Neuronal stem cell (in vitro differentiated cells): ENCODE measurements around the gene UTY.
"Not testable (repeated sequence)": the region's sequence is repeated elsewhere in the genome, so short reads cannot be mapped to it uniquely, and the experiment has no call there.

ENCODE experiments used
- DNase-seq: peaks from one replicate; pipeline ENCODE4 v3.0.0-alpha.2; 2013; ENCODE audit warnings: low spot score
- H2AFZ ChIP-seq: one replicate; pipeline ENCODE4 v1.6.1; 2013; ENCODE audit warnings: mild to moderate bottlenecking, low read length, inconsistent platforms
- H2AK5ac ChIP-seq: 2 replicates; pipeline ENCODE4 v1.6.1; 2013; ENCODE audit warnings: low read depth, mild to moderate bottlenecking, inconsistent platforms, low read length, moderate library complexity, mixed read lengths
- H2BK120ac ChIP-seq: 2 replicates; pipeline ENCODE4 v1.6.1; 2013; ENCODE audit warnings: low read depth, mild to moderate bottlenecking, inconsistent platforms, low read length, moderate library complexity, mixed read lengths
- H2BK12ac ChIP-seq: one replicate; pipeline ENCODE4 v1.6.1; 2013; ENCODE audit warnings: low read length, inconsistent platforms
- H2BK15ac ChIP-seq: 2 replicates; pipeline ENCODE4 v1.6.1; 2013; ENCODE audit warnings: mild to moderate bottlenecking, low read length, inconsistent platforms, mixed read lengths
- H2BK5ac ChIP-seq: one replicate; pipeline ENCODE4 v1.6.1; 2013; ENCODE audit warnings: inconsistent platforms, mild to moderate bottlenecking, low read length, moderate library complexity
- H3K14ac ChIP-seq: one replicate; pipeline ENCODE4 v1.6.1; 2013; ENCODE audit warnings: low read length, inconsistent platforms
- H3K18ac ChIP-seq: 2 replicates; pipeline ENCODE4 v1.6.1; 2013; ENCODE audit warnings: low read length, inconsistent platforms
- H3K23ac ChIP-seq: 2 replicates; pipeline ENCODE4 v1.6.1; 2013; ENCODE audit warnings: low read depth, mild to moderate bottlenecking, mixed read lengths, low read length, inconsistent platforms; ENCODE audit not compliant: poor library complexity
- H3K27ac ChIP-seq: replicated peaks from 3 replicates; pipeline ENCODE4 v1.5.1; 2013; ENCODE audit warnings: low read length, inconsistent platforms
- H3K27me3 ChIP-seq, 3 experiments: 2 replicates each; pipeline ENCODE4 v1.6.1; 2013; ENCODE audit warnings: low read length in 3 of 3, mild to moderate bottlenecking in 2 of 3, inconsistent platforms in 1 of 3, low read depth in 1 of 3, mixed read lengths in 1 of 3, moderate library complexity in 1 of 3; ENCODE audit not compliant: control insufficient read depth in 3 of 3, insufficient read depth in 3 of 3
- H3K36me3 ChIP-seq, 2 donors: replicated peaks in 1 of 2; 2 replicates each; pipeline ENCODE4 v1.6.1; 2013; ENCODE audit warnings: low read length in 2 of 2; ENCODE audit not compliant: control insufficient read depth in 2 of 2, insufficient read depth in 2 of 2
- H3K4ac ChIP-seq: 2 replicates; pipeline ENCODE4 v1.6.1; 2013; ENCODE audit warnings: inconsistent platforms, mild to moderate bottlenecking, low read length, moderate library complexity
- H3K4me1 ChIP-seq, 2 donors: 1 replicate in 1 of 2; 2 replicates in 1 of 2; pipeline ENCODE4 v1.6.1; 2013; ENCODE audit warnings: low read length in 2 of 2, low read depth in 1 of 2; ENCODE audit not compliant: control insufficient read depth in 2 of 2, insufficient read depth in 1 of 2
- H3K4me2 ChIP-seq: one replicate; pipeline ENCODE4 v1.6.1; 2013; ENCODE audit warnings: mild to moderate bottlenecking, low read length, inconsistent platforms; ENCODE audit not compliant: insufficient read depth, poor library complexity, severe bottlenecking
- H3K4me3 ChIP-seq, 2 donors: 2 replicates each; pipeline ENCODE4 v1.5.1; 2013; ENCODE audit warnings: low read length in 2 of 2, mild to moderate bottlenecking in 2 of 2, inconsistent platforms in 1 of 2, moderate library complexity in 1 of 2
- H3K79me1 ChIP-seq: one replicate; pipeline ENCODE4 v1.6.1; 2013; ENCODE audit warnings: low read depth, mild to moderate bottlenecking, inconsistent platforms, low read length, moderate library complexity
- H3K9ac ChIP-seq: one replicate; pipeline ENCODE4 v1.6.1; 2013; ENCODE audit warnings: mild to moderate bottlenecking, low read depth, low read length, inconsistent platforms; ENCODE audit not compliant: poor library complexity
- H3K9me3 ChIP-seq, 2 donors: replicated peaks in 1 of 2; 2 replicates each; pipeline versions ENCODE3 to v1.6.1; 2013; ENCODE audit warnings: low read length in 2 of 2, mild to moderate bottlenecking in 2 of 2, inconsistent platforms in 1 of 2, low read depth in 1 of 2, mixed read lengths in 1 of 2, moderate library complexity in 1 of 2; ENCODE audit not compliant: control insufficient read depth in 2 of 2, insufficient read depth in 1 of 2
- H4K8ac ChIP-seq: one replicate; pipeline ENCODE4 v1.6.1; 2013; ENCODE audit warnings: low read depth, mild to moderate bottlenecking, inconsistent platforms, low read length, moderate library complexity
- H4K91ac ChIP-seq: one replicate; pipeline ENCODE4 v1.6.1; 2013; ENCODE audit warnings: low read length, low read depth, mild to moderate bottlenecking, inconsistent platforms; ENCODE audit not compliant: poor library complexity
- WGBS, 2 donors: extraction: QIAGEN DNeasy Blood & Tissue Kit; methylation state at CpG; one replicate each; pipeline ENCODE4 v1.1.7; 2013; ENCODE audit warnings: missing lambda C conversion rate in 2 of 2, mixed read lengths in 1 of 2; ENCODE audit not compliant: insufficient read length in 2 of 2, insufficient replicate concordance in 1 of 2; ENCODE audit errors: extremely low coverage in 2 of 2; 5-methylcytosine and 5-hydroxymethylcytosine counted together

UTY gene

GRCh38 chrY:13271706-13272105, 208.1 kb downstream of the UTY start:
- Histone ChIP-seq H2AK5ac (no peak overlapping the region), H3K27ac (no peak overlapping the region), H3K14ac (no peak overlapping the region), H3K36me3 (peaks cover 0 to 5% of the 10 kb centered on the region in 2 donors), H3K9ac (no peak overlapping the region), H2AFZ (no peak overlapping the region), H2BK5ac (no peak overlapping the region), H3K23ac (no peak overlapping the region), H2BK15ac (no peak overlapping the region), H3K79me1 (no peaks in the 10 kb centered on the region), H3K4me2 (no peak overlapping the region), H3K4me3 (no peak overlapping the region), H3K4ac (no peak overlapping the region), H3K27me3 (no peaks in the 10 kb centered on the region), H4K8ac (no peak overlapping the region), H4K91ac (no peak overlapping the region), H2BK12ac (no peak overlapping the region), H3K4me1 (no peaks in the 10 kb centered on the region), H2BK120ac (no peak overlapping the region), H3K18ac (no peak overlapping the region), H3K9me3 (peaks cover 0 to 2% of the 10 kb centered on the region in 2 donors)
- no peak for DNase-seq

DNA sequence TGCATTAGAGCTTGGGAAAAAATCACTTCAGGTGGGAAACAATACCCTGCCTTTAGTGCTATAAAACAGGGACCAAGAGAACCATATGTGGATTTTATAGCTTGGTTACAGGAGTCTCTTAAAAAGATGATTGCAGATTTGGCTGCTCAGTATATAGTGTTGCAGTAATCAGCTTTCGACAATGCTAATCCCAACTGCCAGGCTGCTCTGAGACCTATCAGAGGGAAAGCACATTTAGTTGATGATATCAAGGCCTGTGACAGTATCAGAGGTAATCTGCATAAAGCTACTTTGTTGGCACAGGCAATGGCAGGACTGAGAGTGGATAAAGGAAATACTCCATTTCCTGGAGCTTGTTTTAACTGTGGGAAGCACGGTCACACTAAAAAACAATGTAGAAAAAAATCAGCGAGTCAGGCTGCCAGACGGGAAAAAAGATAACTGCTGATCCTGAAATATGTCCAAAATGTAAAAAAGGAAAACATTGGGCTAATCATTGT, 225.8 kb downstream of the UTY start:
- H4K8ac ChIP-seq, H3K4me3 ChIP-seq, H2BK120ac ChIP-seq, H3K23ac ChIP-seq, H3K9me3 ChIP-seq, H3K4me2 ChIP-seq, H2AFZ ChIP-seq, H2BK12ac ChIP-seq, H3K27me3 ChIP-seq, H2BK15ac ChIP-seq, H2AK5ac ChIP-seq, H3K18ac ChIP-seq, H3K27ac ChIP-seq, H4K91ac ChIP-seq, H3K14ac ChIP-seq, H3K9ac ChIP-seq, H2BK5ac ChIP-seq, H3K79me1 ChIP-seq, H3K36me3 ChIP-seq, H3K4ac ChIP-seq, H3K4me1 ChIP-seq, DNase-seq: not testable (repeated sequence)
- WGBS, 2 donors, result no CpG with 5 or more reads among the region's 4 CpGs

GRCh38 chrY:13250421-13250820, 229.4 kb downstream of the UTY start:
- no peak overlapping the region for H2BK15ac ChIP-seq
- H3K79me1 ChIP-seq, result no peaks in the 10 kb centered on the region
- no peak overlapping the region for H3K9ac ChIP-seq
- no peak overlapping the region for H3K4ac ChIP-seq
- no peak overlapping the region for H3K14ac ChIP-seq
- no peak overlapping the region for H3K4me2 ChIP-seq
- no peaks in the 10 kb centered on the region for H3K36me3 ChIP-seq
- H2AFZ ChIP-seq, result no peak overlapping the region
- no peaks in the 10 kb centered on the region for H3K27me3 ChIP-seq
- H2BK120ac ChIP-seq, result no peak overlapping the region
- H2AK5ac ChIP-seq, result no peak overlapping the region
- no peak overlapping the region for H3K23ac ChIP-seq
- H4K8ac ChIP-seq, result no peak overlapping the region
- no peak overlapping the region for H3K27ac ChIP-seq
- no peak for DNase-seq
- H3K9me3 ChIP-seq, result no peaks in the 10 kb centered on the region
- no peak overlapping the region for H3K4me3 ChIP-seq
- H4K91ac ChIP-seq, result no peak overlapping the region
- H3K4me1 ChIP-seq, result no peaks in the 10 kb centered on the region
- no peak overlapping the region for H2BK5ac ChIP-seq
- no peak overlapping the region for H2BK12ac ChIP-seq
- H3K18ac ChIP-seq, result no peak overlapping the region

GRCh38 chrY:13243716-13244115, 236.1 kb downstream of the UTY start:
- no peak overlapping the region for H3K4me3 ChIP-seq
- no peaks in the 10 kb centered on the region for H3K9me3 ChIP-seq
- H3K79me1 ChIP-seq, result no peaks in the 10 kb centered on the region
- H2BK15ac ChIP-seq, result no peak overlapping the region
- no peak overlapping the region for H3K14ac ChIP-seq
- H2BK12ac ChIP-seq, result no peak overlapping the region
- no peak overlapping the region for H2BK5ac ChIP-seq
- H4K8ac ChIP-seq, result no peak overlapping the region
- no peak overlapping the region for H3K9ac ChIP-seq
- H3K4ac ChIP-seq, result no peak overlapping the region
- no peak overlapping the region for H3K27ac ChIP-seq
- no peaks in the 10 kb centered on the region for H3K36me3 ChIP-seq
- H3K4me1 ChIP-seq, result no peaks in the 10 kb centered on the region
- no peak overlapping the region for H2BK120ac ChIP-seq
- H3K23ac ChIP-seq, result no peak overlapping the region
- DNase-seq, result no peak
- no peak overlapping the region for H2AFZ ChIP-seq
- no peak overlapping the region for H4K91ac ChIP-seq
- H3K18ac ChIP-seq, result no peak overlapping the region
- no CpG with 5 or more reads among the region's 5 CpGs for WGBS, 2 donors
- H3K4me2 ChIP-seq, result no peak overlapping the region
- no peak overlapping the region for H2AK5ac ChIP-seq
- H3K27me3 ChIP-seq, result no peaks in the 10 kb centered on the region
